ENCODE results near the gene ZNF740.
"Not testable (repeated sequence)": the region's sequence is repeated elsewhere in the genome, so short reads cannot be mapped to it uniquely, and the experiment has no call there.

ZNF740 gene

DNA sequence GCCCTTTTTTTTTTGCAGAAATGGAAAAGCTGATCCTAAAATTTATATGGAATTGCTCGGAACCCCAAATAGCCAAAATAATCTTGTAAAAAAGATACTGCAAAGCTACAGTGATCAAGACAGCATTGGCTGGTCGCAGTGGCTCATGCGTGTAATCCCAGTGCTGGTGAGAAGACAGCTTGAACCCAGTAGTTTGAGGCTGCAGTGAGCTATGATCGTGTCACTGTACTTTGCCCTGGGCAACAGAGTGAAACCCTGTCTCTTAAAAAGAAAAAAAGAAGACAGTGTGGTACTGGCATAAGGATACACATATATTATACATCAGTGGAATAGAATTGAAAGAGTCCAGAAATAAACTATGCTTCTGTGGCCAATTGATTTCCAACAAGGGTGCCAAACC lies 21.1 kb downstream of the ZNF740 start:
- TF ChIP-seq, protein P1, sequence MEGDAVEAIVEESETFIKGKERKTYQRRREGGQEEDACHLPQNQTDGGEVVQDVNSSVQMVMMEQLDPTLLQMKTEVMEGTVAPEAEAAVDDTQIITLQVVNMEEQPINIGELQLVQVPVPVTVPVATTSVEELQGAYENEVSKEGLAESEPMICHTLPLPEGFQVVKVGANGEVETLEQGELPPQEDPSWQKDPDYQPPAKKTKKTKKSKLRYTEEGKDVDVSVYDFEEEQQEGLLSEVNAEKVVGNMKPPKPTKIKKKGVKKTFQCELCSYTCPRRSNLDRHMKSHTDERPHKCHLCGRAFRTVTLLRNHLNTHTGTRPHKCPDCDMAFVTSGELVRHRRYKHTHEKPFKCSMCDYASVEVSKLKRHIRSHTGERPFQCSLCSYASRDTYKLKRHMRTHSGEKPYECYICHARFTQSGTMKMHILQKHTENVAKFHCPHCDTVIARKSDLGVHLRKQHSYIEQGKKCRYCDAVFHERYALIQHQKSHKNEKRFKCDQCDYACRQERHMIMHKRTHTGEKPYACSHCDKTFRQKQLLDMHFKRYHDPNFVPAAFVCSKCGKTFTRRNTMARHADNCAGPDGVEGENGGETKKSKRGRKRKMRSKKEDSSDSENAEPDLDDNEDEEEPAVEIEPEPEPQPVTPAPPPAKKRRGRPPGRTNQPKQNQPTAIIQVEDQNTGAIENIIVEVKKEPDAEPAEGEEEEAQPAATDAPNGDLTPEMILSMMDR (conservative IDR thresholded peaks at IDR 0.05) = no peak
- TF ChIP-seq ZFX (IDR thresholded peaks at IDR 0.05) = no peak
- no peak overlapping the region for H3K27ac ChIP-seq

DNA sequence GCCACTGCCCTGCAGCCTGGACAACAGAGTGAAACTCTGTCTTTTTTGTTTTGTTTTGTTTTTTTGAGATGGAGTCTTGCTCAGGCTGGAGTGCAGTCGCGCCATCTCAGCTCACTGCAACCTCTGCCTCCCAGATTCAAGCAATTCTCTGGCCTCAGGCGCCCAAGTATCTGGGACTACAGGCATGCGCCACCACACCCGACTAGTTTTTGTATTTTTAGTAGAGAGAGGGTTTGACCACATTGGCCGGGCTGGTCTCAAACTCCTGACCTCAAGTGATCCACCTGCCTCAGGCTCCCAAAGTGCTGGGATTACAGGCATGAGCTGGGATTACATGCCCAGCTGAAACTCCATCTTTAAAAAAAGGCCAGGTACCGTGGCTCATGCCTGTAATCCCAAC lies 21.8 kb downstream of the ZNF740 start:
- not testable (repeated sequence) for H3K27ac ChIP-seq

DNA sequence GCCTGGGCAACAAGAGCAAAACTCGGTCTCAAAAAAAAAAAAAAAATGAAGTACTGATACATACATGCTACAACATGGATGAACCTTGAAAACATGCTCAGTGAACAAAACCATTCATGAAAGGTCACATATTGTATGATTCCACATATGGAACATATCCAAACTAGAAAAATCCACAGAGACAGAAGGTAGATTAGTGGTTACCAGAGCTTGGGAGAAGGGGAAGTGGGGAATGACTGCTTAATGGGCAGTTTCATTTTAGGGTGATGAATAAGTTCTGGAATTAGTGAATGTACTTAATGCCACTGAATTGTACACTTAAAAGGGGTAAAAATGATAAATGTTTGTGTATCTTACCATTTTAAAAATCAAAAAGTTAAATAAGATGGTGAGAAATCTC lies 23.8 kb downstream of the ZNF740 start:
- TF ChIP-seq ZFX (IDR thresholded peaks at IDR 0.05) = no peak
- TF ChIP-seq, protein P1 (conservative IDR thresholded peaks at IDR 0.05) = no peak
- H3K27ac ChIP-seq = no peak overlapping the region

DNA sequence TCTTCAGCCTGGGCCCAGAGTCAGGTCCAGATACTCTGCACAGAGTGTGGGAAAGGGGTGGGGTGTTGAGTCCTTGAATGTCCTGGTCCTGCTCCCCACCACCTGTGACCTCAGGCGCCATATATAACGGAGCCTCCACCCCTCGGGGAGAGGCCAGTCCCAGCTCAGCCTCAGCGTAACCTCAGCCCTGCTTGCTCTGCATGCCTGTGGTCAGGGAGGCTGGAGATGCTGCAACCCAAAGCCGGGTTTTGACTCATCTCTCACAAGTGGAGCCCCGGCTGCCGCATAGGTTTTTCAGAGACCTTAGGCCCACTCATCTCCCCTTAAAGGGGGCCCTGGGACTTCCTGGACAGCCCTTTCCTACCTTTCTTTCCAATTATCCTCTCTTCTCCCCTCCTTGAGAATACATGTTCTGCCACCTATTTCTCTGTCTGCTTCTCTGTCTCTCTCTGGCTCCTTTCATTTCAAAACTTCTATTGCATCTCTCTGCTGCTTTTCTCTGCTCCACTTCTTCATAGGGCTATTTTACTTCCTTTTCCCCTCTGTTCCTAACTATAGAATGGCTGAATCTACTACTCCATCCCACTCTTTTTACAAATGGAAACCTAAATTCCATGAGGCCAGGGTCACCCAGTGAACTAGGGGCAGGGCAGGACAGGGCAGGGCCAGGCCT lies 25.4 kb downstream of the ZNF740 start:
- no peak for TF ChIP-seq ZFX (IDR thresholded peaks at IDR 0.05)
- TF ChIP-seq, protein P1 (conservative IDR thresholded peaks at IDR 0.05) = no peak
- H3K27ac ChIP-seq = no peak overlapping the region

DNA sequence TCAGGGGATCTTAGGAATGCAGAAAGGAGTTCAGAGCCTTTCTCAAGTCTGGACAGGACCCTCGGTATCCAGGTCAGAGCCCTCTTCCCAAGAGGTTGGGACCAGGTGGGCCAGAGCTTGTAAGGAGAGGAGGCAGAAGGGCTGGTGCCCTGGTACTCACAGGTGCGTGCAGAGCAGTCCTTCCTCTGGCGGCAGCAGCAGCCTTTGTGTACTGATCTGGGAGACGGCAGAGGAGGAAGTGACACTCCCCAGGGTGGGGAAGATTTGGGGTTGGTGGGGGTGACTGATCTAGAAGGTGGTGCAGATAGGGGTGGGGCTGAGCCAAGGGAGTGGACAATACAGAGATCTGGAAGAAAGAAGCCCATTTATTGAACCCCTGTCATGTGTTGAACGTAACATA lies 26.5 kb downstream of the ZNF740 start, which contains the start of gene ITGB7:
TSS of gene ITGB7 (minus strand) at position 210 of the 400 bp plus-strand sequence. CDS start 6,808 bp downstream, outside the sequence.
- TF ChIP-seq, protein P1 (conservative IDR thresholded peaks at IDR 0.05) = no peak
- no peak for TF ChIP-seq ZFX (IDR thresholded peaks at IDR 0.05)
- no peak within 1 kb of the TSS for H3K27ac ChIP-seq

DNA sequence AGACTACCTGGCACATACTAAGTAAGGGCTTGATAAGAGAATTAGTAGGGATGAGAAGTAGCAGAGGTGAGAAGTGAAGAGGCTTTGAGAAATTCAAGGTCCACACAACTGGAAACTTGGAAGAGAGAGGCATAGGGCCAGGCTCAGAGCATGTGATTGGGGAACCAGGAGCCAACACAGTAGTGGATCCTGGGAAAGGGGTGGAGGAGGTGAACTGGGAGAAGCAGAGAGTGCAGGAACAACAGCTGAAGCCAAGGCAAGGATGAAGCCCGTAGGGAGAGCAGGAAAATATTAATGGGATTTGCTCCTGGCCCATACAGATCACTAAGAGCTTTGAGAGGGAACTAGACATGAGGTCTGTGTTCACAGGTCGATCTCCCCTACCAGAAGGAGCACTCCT lies 27.9 kb downstream of the ZNF740 start:
- H3K27ac ChIP-seq = no peak overlapping the region
- TF ChIP-seq ZFX (IDR thresholded peaks at IDR 0.05) = no peak
- TF ChIP-seq, protein P1 (conservative IDR thresholded peaks at IDR 0.05) = no peak

DNA sequence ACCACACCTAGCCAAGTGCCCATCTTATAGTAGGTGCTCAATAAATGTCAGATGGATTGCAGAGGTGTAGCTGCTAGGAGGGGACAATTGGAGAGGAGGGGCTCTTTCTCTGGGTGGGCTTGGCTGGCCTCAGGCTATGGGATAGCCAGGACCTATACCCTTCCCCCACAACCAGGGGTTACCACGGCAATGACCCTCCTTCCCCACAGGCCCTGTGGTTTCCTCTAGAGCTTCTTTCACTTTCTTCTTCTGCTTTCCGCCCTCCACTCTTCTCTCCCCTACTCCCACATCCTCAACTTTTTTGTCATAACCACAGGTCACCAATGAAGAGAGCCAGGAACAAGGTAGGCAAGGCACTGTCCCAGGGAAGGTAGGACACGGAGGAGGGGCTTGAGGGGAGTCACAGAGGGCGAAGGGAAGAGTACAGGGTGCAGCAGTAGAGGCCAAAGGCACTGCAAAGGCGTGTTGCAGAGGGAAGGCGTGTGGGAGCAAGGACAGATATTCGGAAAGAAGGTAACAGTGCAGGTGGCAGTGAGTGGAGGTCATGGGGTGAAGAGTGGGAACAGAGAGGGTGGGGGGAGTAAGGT lies 28.4 kb downstream of the ZNF740 start:
- no peak overlapping the region for H3K27ac ChIP-seq

More for the DNA sequence above, 28.4 kb downstream of the ZNF740 start:
- no peak for TF ChIP-seq ZFX (IDR thresholded peaks at IDR 0.05)
- TF ChIP-seq, protein P1 (conservative IDR thresholded peaks at IDR 0.05) = no peak

Data from C4-2B (cell line).